Mesenchymal stem cell (in vitro differentiated cells and primary cell): ENCODE measurements around the gene HADH.

Source experiments
- DNase-seq: peaks from one replicate; pipeline ENCODE4 v3.0.0-alpha.2; 2013
- H2AFZ ChIP-seq: one replicate; pipeline ENCODE4 v1.6.1; 2013; ENCODE audit warnings: low read depth, mild to moderate bottlenecking, control low read depth, inconsistent platforms, low read length, moderate library complexity
- H2AK5ac ChIP-seq: 2 replicates; pipeline ENCODE4 v1.6.1; 2013; ENCODE audit warnings: low read length, moderate library complexity, mild to moderate bottlenecking, inconsistent platforms; ENCODE audit not compliant: severe bottlenecking
- H2BK120ac ChIP-seq: one replicate; pipeline ENCODE4 v1.6.1; 2013; ENCODE audit warnings: low read depth, mild to moderate bottlenecking, inconsistent platforms, low read length, moderate library complexity
- H2BK12ac ChIP-seq, 2 experiments: one replicate each; pipeline ENCODE4 v1.6.1; 2013; ENCODE audit warnings: inconsistent platforms in 2 of 2, low read length in 2 of 2, mild to moderate bottlenecking in 2 of 2, moderate library complexity in 2 of 2, control low read depth in 1 of 2
- H2BK15ac ChIP-seq: one replicate; pipeline ENCODE4 v1.6.1; 2013; ENCODE audit warnings: mild to moderate bottlenecking, low read depth, inconsistent platforms; ENCODE audit not compliant: poor library complexity, severe bottlenecking
- H2BK5ac ChIP-seq: 2 replicates; pipeline ENCODE4 v1.6.1; 2013; ENCODE audit warnings: low read depth, mild to moderate bottlenecking, low read length, control low read depth, inconsistent platforms; ENCODE audit not compliant: poor library complexity, severe bottlenecking
- H3K14ac ChIP-seq, 2 experiments: one replicate each; pipeline ENCODE4 v1.6.1; 2013; ENCODE audit warnings: inconsistent platforms in 2 of 2, low read length in 2 of 2, control low read depth in 1 of 2, mild to moderate bottlenecking in 1 of 2, moderate library complexity in 1 of 2
- H3K18ac ChIP-seq, 2 experiments: one replicate each; pipeline ENCODE4 v1.6.1; 2013; ENCODE audit warnings: inconsistent platforms in 2 of 2, low read length in 2 of 2, control low read depth in 1 of 2, low read depth in 1 of 2, mild to moderate bottlenecking in 1 of 2
- H3K23ac ChIP-seq, 2 experiments: one replicate each; pipeline ENCODE4 v1.6.1; 2013; ENCODE audit warnings: inconsistent platforms in 2 of 2, low read length in 2 of 2, mild to moderate bottlenecking in 2 of 2, moderate library complexity in 2 of 2, control low read depth in 1 of 2
- H3K27ac ChIP-seq: 2 replicates; pipeline ENCODE4 v1.5.1; 2013; ENCODE audit warnings: mild to moderate bottlenecking, moderate library complexity, low read length, control low read depth, inconsistent platforms; ENCODE audit not compliant: poor library complexity, severe bottlenecking
- H3K27me3 ChIP-seq, 2 experiments: 2 replicates each; pipeline versions ENCODE4 v1.6.1 to v1.7.0; 2013; ENCODE audit warnings: low read length in 2 of 2, mild to moderate bottlenecking in 2 of 2, moderate library complexity in 2 of 2, control low read depth in 1 of 2, inconsistent platforms in 1 of 2; ENCODE audit not compliant: control insufficient read depth in 1 of 2, insufficient read depth in 1 of 2
- H3K36me3 ChIP-seq, 2 experiments: 2 replicates each; pipeline versions ENCODE4 v1.6.1 to v1.7.0; 2013; ENCODE audit warnings: low read length in 2 of 2, control low read depth in 1 of 2, inconsistent platforms in 1 of 2, low read depth in 1 of 2, mild to moderate bottlenecking in 1 of 2; ENCODE audit not compliant: insufficient read depth in 2 of 2, control insufficient read depth in 1 of 2
- H3K4ac ChIP-seq, 2 experiments: one replicate each; pipeline ENCODE4 v1.6.1; 2013; ENCODE audit warnings: inconsistent platforms in 2 of 2, low read length in 2 of 2, mild to moderate bottlenecking in 2 of 2, moderate library complexity in 2 of 2, control low read depth in 1 of 2, low read depth in 1 of 2
- H3K4me1 ChIP-seq: 2 replicates; pipeline ENCODE4 v1.6.1; 2013; ENCODE audit warnings: low read depth, low read length, control low read depth; ENCODE audit not compliant: control insufficient read depth, insufficient read depth
- H3K4me2 ChIP-seq: 2 replicates; pipeline ENCODE4 v1.6.1; 2013; ENCODE audit warnings: low read length, mild to moderate bottlenecking, inconsistent platforms; ENCODE audit not compliant: poor library complexity, severe bottlenecking
- H3K4me3 ChIP-seq, 2 experiments: 2 replicates each; pipeline versions ENCODE4 v1.5.1 to v1.7.0; 2013; ENCODE audit warnings: low read length in 2 of 2, mild to moderate bottlenecking in 2 of 2, control low read depth in 1 of 2, low read depth in 1 of 2; ENCODE audit not compliant: insufficient read depth in 1 of 2
- H3K79me1 ChIP-seq: replicated peaks from 2 replicates; pipeline ENCODE4 v1.6.1; 2013; ENCODE audit warnings: mild to moderate bottlenecking, control low read depth, low read length, inconsistent platforms; ENCODE audit not compliant: poor library complexity, severe bottlenecking
- H3K9ac ChIP-seq: 2 replicates; pipeline ENCODE4 v1.7.0; 2013; ENCODE audit warnings: mild to moderate bottlenecking, low read length, moderate library complexity
- H3K9me3 ChIP-seq: 2 replicates; pipeline ENCODE4 v1.7.0; 2013; ENCODE audit warnings: mild to moderate bottlenecking, low read length; ENCODE audit not compliant: control insufficient read depth
- H4K8ac ChIP-seq: one replicate; pipeline ENCODE4 v1.6.1; 2013; ENCODE audit warnings: inconsistent platforms, mild to moderate bottlenecking, low read length, moderate library complexity
- H4K91ac ChIP-seq: one replicate; pipeline ENCODE4 v1.6.1; 2013; ENCODE audit warnings: mild to moderate bottlenecking, low read length, inconsistent platforms
- WGBS: methylation state at CpG from one replicate; pipeline ENCODE4 v1.1.7; 2013; ENCODE audit warnings: mixed read lengths; 5-methylcytosine and 5-hydroxymethylcytosine counted together

HADH gene

DNA sequence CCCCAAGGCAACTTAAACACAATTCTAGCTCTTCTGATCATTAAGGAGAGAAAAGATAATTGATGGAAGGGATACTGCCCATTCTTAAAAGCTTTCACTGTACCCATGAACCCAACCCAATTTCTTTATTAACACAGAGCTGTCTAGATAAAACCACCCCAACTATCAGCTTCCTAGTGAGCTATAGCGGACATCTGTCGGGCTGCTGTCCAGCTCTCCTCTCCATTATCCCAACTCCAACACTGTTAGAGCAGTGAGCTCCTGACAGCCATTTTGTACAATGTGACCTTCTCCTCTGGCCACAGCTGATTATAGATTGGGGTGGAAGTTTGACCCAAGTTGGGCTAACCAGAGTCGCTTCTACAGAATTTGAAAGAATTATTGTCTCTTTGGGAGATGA, 66.1 kb downstream of the HADH start:
- no peak overlapping the region for H3K14ac ChIP-seq
- no peak overlapping the region for H2AK5ac ChIP-seq
- no peak overlapping the region for H3K4ac ChIP-seq
- peaks cover 12% of the 10 kb centered on the region for H3K4me1 ChIP-seq
- peaks cover 0 to 11% of the 10 kb centered on the region in 2 experiments for H3K27me3 ChIP-seq
- no peaks in the 10 kb centered on the region for H3K36me3 ChIP-seq
- H3K18ac ChIP-seq, result no peak overlapping the region
- H2AFZ ChIP-seq, result no peak overlapping the region
- H2BK12ac ChIP-seq, result no peak overlapping the region
- H2BK120ac ChIP-seq, result no peak overlapping the region
- no peak overlapping the region for H3K9ac ChIP-seq
- no peak for DNase-seq
- H3K79me1 ChIP-seq, result no peaks in the 10 kb centered on the region
- no peak overlapping the region for H3K4me2 ChIP-seq
- WGBS, result 100% methylated on average over 3 of the region's 3 CpGs
- no peaks in the 10 kb centered on the region for H3K9me3 ChIP-seq
- no peak overlapping the region for H4K8ac ChIP-seq
- H2BK5ac ChIP-seq, result no peak overlapping the region
- no peak overlapping the region for H3K23ac ChIP-seq
- no peak overlapping the region for H2BK15ac ChIP-seq
- H4K91ac ChIP-seq, result no peak overlapping the region
- no peak overlapping the region for H3K27ac ChIP-seq
- H3K4me3 ChIP-seq, result no peak overlapping the region

DNA sequence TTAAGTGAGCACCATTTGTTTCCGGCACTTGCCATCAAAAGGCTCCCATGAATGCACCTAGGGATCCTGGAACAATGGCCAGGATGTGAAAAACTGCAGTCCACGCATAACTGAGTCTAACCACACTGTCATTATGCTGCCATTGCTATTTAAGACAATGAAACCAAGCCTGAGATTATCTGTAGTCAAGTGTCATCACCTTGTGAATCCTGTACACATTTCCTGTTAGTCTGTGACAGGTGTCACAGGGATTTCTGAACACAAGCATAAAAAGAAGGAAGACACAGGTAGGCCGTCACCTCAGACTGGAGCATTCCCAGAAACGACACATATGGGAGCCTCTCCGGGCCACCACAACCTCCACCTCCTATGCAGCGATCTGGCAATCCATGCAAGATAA, 66.7 kb downstream of the HADH start:
- H3K9me3 ChIP-seq, result no peaks in the 10 kb centered on the region
- no peak for DNase-seq
- H3K27ac ChIP-seq, result no peak overlapping the region
- H3K4ac ChIP-seq, result no peak overlapping the region
- no peak overlapping the region for H2AFZ ChIP-seq
- H3K27me3 ChIP-seq, result peaks cover 0 to 11% of the 10 kb centered on the region in 2 experiments
- no peak overlapping the region for H2BK5ac ChIP-seq
- H2AK5ac ChIP-seq, result no peak overlapping the region
- H2BK15ac ChIP-seq, result no peak overlapping the region
- H3K14ac ChIP-seq, result no peak overlapping the region
- H3K4me1 ChIP-seq, result peaks cover 11% of the 10 kb centered on the region
- no peak overlapping the region for H2BK120ac ChIP-seq
- no peak overlapping the region for H3K23ac ChIP-seq
- H3K9ac ChIP-seq, result no peak overlapping the region
- H3K18ac ChIP-seq, result no peak overlapping the region
- no peak overlapping the region for H3K4me3 ChIP-seq
- no peak overlapping the region for H4K8ac ChIP-seq
- no peaks in the 10 kb centered on the region for H3K36me3 ChIP-seq
- no peak overlapping the region for H3K4me2 ChIP-seq
- no peak overlapping the region for H4K91ac ChIP-seq
- 77% methylated on average over 6 of the region's 6 CpGs for WGBS
- H2BK12ac ChIP-seq, result no peak overlapping the region
- no peaks in the 10 kb centered on the region for H3K79me1 ChIP-seq

DNA sequence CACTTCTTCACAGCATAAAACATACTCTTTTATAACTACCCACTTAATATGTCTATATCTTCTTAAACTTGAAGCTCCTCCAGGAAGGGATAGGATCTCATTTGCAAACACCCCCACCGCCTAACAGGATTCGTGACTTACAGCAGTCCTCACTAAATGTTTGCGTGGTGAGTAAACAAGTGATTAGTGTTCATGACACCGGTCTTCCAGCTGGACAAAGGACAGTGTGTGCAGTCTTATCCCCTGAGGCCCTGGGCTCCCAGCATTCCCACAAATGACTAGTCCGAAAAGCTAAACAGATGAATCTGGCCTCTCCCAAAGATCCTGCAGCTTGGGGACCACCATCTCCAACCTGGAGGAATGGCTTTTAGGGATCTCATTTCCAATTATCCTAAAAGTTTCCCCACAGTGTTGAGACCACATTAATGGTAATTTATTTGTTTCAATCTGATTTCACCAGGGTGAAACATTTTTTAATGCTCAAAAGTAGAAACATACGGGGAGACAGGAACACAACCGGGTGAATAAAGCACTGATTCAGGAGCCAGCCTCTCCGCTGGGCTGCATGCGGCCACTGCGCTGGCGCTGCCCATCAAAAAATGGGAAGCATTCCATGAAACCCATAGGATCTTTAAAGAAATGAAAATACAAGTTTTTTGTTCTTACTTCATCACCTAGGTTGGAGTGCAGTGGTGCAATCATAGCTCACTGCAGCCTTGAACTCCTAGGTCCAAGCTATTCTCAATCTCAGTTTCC, 69.2 kb downstream of the HADH start:
- Histone ChIP-seq H3K79me1 (no peaks in the 10 kb centered on the region), H3K27ac (no peak overlapping the region), H4K91ac (no peak overlapping the region), H3K14ac (no peak overlapping the region), H3K23ac (no peak overlapping the region), H4K8ac (no peak overlapping the region), H3K27me3 (peaks cover 0 to 6% of the 10 kb centered on the region in 2 experiments), H3K4me1 (peaks cover 5% of the 10 kb centered on the region), H3K9me3 (no peaks in the 10 kb centered on the region), H2AK5ac (no peak overlapping the region), H3K4me2 (no peak overlapping the region), H3K4me3 (no peak overlapping the region), H2BK15ac (no peak overlapping the region), H3K18ac (peak overlapping the region; percentile 47 to 72), H3K4ac (peak overlapping the region in 1 of 2 experiments; percentile 49), H3K9ac (no peak overlapping the region), H2BK120ac (peak overlapping the region; percentile 58), H2AFZ (no peak overlapping the region), H2BK12ac (peak overlapping the region in 1 of 2 experiments; percentile 97), H2BK5ac (no peak overlapping the region), H3K36me3 (no peaks in the 10 kb centered on the region)
- 51% methylated on average over 7 of the region's 11 CpGs for WGBS
- DNase-seq, result peak; percentile 94

DNA sequence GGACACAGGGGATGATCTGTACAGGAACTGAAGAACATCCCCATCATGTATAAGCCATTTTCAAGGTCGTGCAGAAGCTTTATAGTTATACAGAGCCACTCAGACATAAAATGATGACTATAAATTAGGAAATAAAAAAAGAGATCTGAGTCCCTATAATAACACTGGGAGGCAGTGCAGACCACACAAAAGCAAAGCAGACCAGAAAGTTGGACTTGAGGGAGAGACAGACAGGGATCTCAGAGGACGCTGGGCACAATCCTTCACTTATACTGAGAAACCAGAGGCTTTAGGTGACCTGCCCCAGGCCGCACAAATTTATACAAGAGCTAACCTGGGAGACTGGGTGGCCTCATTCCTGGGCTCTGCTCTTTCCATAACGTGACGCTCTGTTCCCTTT, 70.5 kb downstream of the HADH start:
- H4K8ac ChIP-seq, result no peak overlapping the region
- no peak overlapping the region for H4K91ac ChIP-seq
- DNase-seq, result peak; percentile 68
- no peak overlapping the region for H3K27ac ChIP-seq
- H3K4me1 ChIP-seq, result peaks cover 5% of the 10 kb centered on the region
- H3K4me3 ChIP-seq, result no peak overlapping the region
- no peaks in the 10 kb centered on the region for H3K9me3 ChIP-seq
- no peak overlapping the region for H3K14ac ChIP-seq
- no peak overlapping the region for H3K9ac ChIP-seq
- peak overlapping the region in 1 of 2 experiments; percentile 51 for H3K4ac ChIP-seq
- no peak overlapping the region for H3K18ac ChIP-seq
- H3K23ac ChIP-seq, result no peak overlapping the region
- no peak overlapping the region for H2BK15ac ChIP-seq
- H2BK5ac ChIP-seq, result no peak overlapping the region
- H2AFZ ChIP-seq, result no peak overlapping the region
- H2AK5ac ChIP-seq, result no peak overlapping the region
- no peak overlapping the region for H2BK12ac ChIP-seq
- H3K36me3 ChIP-seq, result no peaks in the 10 kb centered on the region
- 80% methylated on average over 4 of the region's 5 CpGs for WGBS
- H3K79me1 ChIP-seq, result no peaks in the 10 kb centered on the region
- no peak overlapping the region for H3K4me2 ChIP-seq
- peaks cover 0 to 6% of the 10 kb centered on the region in 2 experiments for H3K27me3 ChIP-seq
- H2BK120ac ChIP-seq, result no peak overlapping the region
